MCF 10A (cell line): ENCODE results near the gene HEPN1. TPM values are rescaled to one million over a fixed set of nuclear protein-coding genes. Genes with fewer than 3 reads are reported as not detected.

Experiments
- BruUV-seq: library from RNA; stranded (reverse); fragments of 400-500 nt; replicated peaks from 2 replicates; lab custom pipeline; 2021; lab: Mats Ljungman, UMichigan
- CTCF ChIA-PET: fragments of 300-600 bp; sonication (Branson Sonifier 250); formaldehyde crosslinking; extraction: SDS; loops from one replicate; lab custom pipeline; 2021; ENCODE audit warnings: antibody characterized with exemption, inconsistent platforms; lab: Yijun Ruan, JAX
- POLR2A ChIA-PET: fragments of 300-600, 350-650 bp; sonication (Branson Sonifier 250); formaldehyde crosslinking; extraction: SDS; loops from one replicate; lab custom pipeline; 2020; ENCODE audit warnings: antibody characterized with exemption, inconsistent platforms; lab: Yijun Ruan, JAX
- DNase-seq: peaks from one replicate; pipeline ENCODE4 v3.0.0-alpha.2; 2018; ENCODE audit not compliant: unreplicated experiment
- H3K27ac Mint-ChIP-seq: one replicate; pipeline ENCODE4 v1.8.0; 2022; ENCODE audit warnings: mild to moderate bottlenecking, low read depth, mixed read lengths; ENCODE audit not compliant: unreplicated experiment
- H3K27me3 Mint-ChIP-seq: one replicate; pipeline ENCODE4 v1.8.0; 2022; ENCODE audit warnings: mixed read lengths; ENCODE audit not compliant: insufficient read depth, unreplicated experiment
- H3K36me3 Mint-ChIP-seq: one replicate; pipeline ENCODE4 v1.8.0; 2022; ENCODE audit warnings: mild to moderate bottlenecking, moderate library complexity, mixed read lengths; ENCODE audit not compliant: insufficient read depth, unreplicated experiment
- H3K4me1 Mint-ChIP-seq: one replicate; pipeline ENCODE4 v1.8.0; 2022; ENCODE audit warnings: mixed read lengths; ENCODE audit not compliant: insufficient read depth, unreplicated experiment
- H3K4me3 Mint-ChIP-seq: one replicate; pipeline ENCODE4 v1.8.0; 2022; ENCODE audit warnings: mild to moderate bottlenecking, moderate library complexity, mixed read lengths; ENCODE audit not compliant: unreplicated experiment
- H3K9me3 Mint-ChIP-seq: one replicate; pipeline ENCODE4 v1.8.0; 2022; ENCODE audit warnings: mixed read lengths; ENCODE audit not compliant: unreplicated experiment
- intact Hi-C: fragments of 100-400 bp; cut with micrococcal nuclease; formaldehyde crosslinking; loops from 2 replicates; pipeline ENCODE4 v1.14.1; 2022
- total RNA-seq: library from RNA; stranded (reverse); gene quantifications from 2 replicates; pipeline ENCODE4 v1.2.3, GENCODE V29; 2022
- TF ChIP-seq, protein P1 (sequence below): fragments of 200-600 bp; IDR thresholded peaks from one replicate; pipeline ENCODE4 v1.8.0; 2022; ENCODE audit warnings: antibody characterized with exemption, mild to moderate bottlenecking; ENCODE audit not compliant: unreplicated experiment

The HEPN1 gene
- total RNA-seq, 1 experiment from 2014 or later: not detected

DNA sequence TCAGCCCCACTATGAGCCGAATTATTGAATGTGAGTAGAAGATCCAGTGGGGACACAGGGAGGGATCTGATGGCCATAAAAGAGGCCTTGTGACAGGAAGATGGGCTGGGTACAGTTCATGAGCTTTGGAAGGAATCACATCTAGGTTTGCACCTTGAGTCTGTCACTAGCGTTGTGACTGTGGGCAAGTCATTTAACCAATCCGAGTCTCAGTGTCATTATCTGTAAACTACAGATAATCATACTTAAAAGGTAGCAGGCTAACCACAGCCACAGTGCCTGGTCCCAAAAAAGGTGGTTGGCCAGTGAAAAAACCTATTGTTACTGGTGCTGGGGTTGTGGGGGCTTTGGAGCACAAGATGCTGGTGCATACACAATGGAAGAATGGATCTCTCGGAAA, 3.8 kb downstream of the HEPN1 start:
- DNase-seq: no peak
- TF ChIP-seq, protein P1, sequence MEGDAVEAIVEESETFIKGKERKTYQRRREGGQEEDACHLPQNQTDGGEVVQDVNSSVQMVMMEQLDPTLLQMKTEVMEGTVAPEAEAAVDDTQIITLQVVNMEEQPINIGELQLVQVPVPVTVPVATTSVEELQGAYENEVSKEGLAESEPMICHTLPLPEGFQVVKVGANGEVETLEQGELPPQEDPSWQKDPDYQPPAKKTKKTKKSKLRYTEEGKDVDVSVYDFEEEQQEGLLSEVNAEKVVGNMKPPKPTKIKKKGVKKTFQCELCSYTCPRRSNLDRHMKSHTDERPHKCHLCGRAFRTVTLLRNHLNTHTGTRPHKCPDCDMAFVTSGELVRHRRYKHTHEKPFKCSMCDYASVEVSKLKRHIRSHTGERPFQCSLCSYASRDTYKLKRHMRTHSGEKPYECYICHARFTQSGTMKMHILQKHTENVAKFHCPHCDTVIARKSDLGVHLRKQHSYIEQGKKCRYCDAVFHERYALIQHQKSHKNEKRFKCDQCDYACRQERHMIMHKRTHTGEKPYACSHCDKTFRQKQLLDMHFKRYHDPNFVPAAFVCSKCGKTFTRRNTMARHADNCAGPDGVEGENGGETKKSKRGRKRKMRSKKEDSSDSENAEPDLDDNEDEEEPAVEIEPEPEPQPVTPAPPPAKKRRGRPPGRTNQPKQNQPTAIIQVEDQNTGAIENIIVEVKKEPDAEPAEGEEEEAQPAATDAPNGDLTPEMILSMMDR: no peak
- H3K9me3 Mint-ChIP-seq: no peaks in the 10 kb centered on the region
- intact Hi-C loops: no loop called here
- H3K4me3 Mint-ChIP-seq: no peak overlapping the region
- no peaks in the 10 kb centered on the region for H3K4me1 Mint-ChIP-seq
- ChIA-PET CTCF (no interaction called here), POLR2A (interaction anchor here (0.6 kb wide), 1 partner anchor 658 kb away, joined by 3 read pairs; no protein-coding TSS in a partner anchor)
- no TSS peak for BruUV-seq
- no peaks in the 10 kb centered on the region for H3K36me3 Mint-ChIP-seq
- H3K27me3 Mint-ChIP-seq: no peaks in the 10 kb centered on the region
- H3K27ac Mint-ChIP-seq: no peak overlapping the region

DNA sequence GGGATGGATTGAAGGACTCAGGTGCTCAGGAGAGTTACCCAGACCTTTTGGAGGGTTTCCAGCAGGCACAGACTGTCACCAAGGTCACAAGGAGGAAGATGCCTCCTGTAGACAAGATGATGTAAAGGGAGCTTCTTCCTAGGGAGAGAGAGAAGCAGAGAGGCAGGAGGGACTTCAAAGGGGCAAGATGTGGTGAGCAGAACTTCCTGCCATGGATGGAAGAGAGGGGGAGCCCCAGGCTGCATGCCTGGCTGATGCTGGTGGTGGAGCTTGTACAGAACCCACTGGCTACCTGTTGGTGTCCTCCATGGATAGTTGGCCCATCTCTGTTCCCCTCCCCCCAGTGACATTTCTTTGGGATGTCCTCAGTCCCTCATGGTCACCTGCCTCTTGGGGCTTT, 4.2 kb downstream of the HEPN1 start:
- Mint-ChIP-seq H3K27me3 (no peaks in the 10 kb centered on the region), H3K9me3 (no peaks in the 10 kb centered on the region), H3K27ac (no peak overlapping the region), H3K4me1 (no peaks in the 10 kb centered on the region), H3K36me3 (no peaks in the 10 kb centered on the region), H3K4me3 (no peak overlapping the region)
- TF ChIP-seq, protein P1: no peak
- ChIA-PET POLR2A (no interaction called here), CTCF (no interaction called here)
- intact Hi-C loops: no loop called here
- no TSS peak for BruUV-seq
- DNase-seq: no peak

DNA sequence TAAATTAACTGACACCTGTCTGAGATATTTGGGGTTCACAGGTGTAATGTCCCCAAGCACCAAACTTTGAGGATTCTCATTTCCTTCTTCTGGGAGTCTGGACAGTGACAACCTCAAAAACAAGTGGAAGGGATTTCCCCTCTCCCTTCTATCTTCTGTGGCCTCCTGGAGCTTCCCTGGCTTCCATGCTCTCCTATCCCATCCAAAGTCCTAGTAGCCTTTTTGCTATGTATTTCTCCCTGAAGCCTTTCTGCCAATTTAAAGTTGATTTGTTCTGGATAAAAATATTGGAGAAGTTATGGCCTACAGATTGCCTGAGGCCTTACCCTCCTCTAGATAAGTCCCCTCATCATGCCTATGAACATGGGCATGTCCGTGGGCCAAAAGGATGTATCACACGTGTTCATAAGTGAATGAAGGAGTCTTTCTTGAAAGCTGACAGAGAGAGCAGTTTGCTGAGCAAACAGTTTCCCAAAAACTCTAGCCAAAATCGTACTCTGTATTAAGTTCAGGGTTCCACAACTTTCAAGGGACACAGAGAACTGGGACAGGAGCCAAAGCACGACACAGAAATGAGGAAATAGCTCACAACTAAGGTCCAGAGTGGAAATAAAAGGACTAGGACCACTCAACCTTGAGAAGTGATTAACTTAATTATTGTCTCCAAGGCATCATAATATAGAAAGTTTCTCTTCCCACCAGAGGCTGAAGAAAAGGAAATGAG, 10.1 kb downstream of the HEPN1 start:
- ChIA-PET POLR2A (no interaction called here), CTCF (interaction anchor here (1.0 kb wide), 1 partner anchor 40 kb away, joined by 3 read pairs; no protein-coding TSS in a partner anchor)
- BruUV-seq: no TSS peak
- Mint-ChIP-seq H3K27ac (no peak overlapping the region), H3K4me3 (no peak overlapping the region), H3K36me3 (no peaks in the 10 kb centered on the region), H3K27me3 (no peaks in the 10 kb centered on the region), H3K4me1 (no peaks in the 10 kb centered on the region), H3K9me3 (no peaks in the 10 kb centered on the region)
- TF ChIP-seq, protein P1: no peak
- DNase-seq: no peak
- intact Hi-C loops: no loop called here

DNA sequence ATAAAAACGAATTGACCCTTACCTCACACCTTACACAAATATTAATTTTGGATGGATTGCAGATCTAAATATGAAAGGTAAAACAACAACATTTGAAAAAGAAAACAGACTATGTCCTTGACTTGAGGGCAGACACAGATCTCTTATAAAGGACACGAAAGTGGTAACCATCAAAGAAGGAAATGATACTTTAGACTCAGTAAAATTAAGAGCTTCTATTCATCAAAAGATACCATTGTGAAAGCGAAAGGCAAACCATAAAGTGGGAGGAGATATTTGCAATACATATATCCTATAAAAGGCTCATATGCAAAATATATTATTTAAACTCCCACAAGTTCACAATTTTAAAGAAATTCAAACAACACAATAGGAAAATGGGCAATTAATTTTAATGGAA, 11.7 kb downstream of the HEPN1 start:
- Mint-ChIP-seq H3K27me3 (no peaks in the 10 kb centered on the region), H3K4me3 (no peak overlapping the region), H3K4me1 (no peaks in the 10 kb centered on the region), H3K36me3 (no peaks in the 10 kb centered on the region), H3K9me3 (no peaks in the 10 kb centered on the region), H3K27ac (no peak overlapping the region)
- no TSS peak for BruUV-seq
- no peak for DNase-seq
- ChIA-PET CTCF (no interaction called here), POLR2A (interaction anchor here (0.8 kb wide), 1 partner anchor 15 kb away, joined by 3 read pairs; no protein-coding TSS in a partner anchor)
- intact Hi-C loops: no loop called here
- TF ChIP-seq, protein P1: no peak
